Muscle of arm (tissue), 12 donors: Measurements from ENCODE around the gene ALOX12. TPM values are rescaled to one million over a fixed set of nuclear protein-coding genes. Genes with fewer than 3 reads are reported as not detected.
A peak's percentile ranks its signal among the peaks of the same experiment; 100 is the strongest.
"Not testable (repeated sequence)": the region's sequence is repeated elsewhere in the genome, so short reads cannot be mapped to it uniquely, and the experiment has no call there.

Source experiments
- DNase-seq: peaks from one replicate; pipeline ENCODE4 v3.0.0-alpha.2; 2013
- polyA plus RNA-seq, 12 donors: library from polyadenylated mRNA; unstranded; fragments of 120-200 nt; gene quantifications; one replicate each; pipeline ENCODE4 v1.2.1, GENCODE V29; 2013; ENCODE audit not compliant: insufficient read length in 12 of 12

Gene ALOX12
- polyA plus RNA-seq, 12 donors: 0.62 to 4.0 (median 1.3) TPM; not detected in 2

DNA sequence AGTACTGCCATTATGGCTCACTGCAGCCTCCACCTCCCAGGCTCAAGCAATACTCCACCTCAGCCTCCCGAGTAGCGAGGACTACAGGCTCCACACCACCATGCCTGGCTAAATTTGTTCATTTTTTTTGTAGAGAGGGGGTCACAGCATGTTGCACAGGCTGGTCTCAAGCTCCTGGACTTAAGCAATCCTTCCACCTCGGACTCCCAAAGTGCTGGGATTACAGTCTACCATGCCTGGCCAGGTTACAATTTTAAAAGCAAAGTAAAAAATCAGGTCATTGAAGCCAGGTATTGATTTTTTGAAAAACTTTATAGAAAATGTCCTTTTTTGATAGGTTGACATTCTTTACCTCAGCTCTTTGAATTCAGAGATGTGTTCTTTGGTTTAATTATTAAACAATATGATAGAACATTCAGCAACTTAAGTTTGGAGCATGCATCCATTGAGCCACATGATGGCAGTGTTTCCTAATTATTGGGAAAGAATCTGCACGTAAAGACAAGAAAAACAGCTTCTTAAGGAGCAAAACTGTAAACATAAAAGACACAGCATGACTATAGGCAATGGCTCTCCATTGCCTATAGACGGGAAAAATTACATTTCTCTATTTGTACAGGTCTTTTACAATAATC, 49.8 kb downstream of the ALOX12 start:
- peak; percentile 82 for DNase-seq

DNA sequence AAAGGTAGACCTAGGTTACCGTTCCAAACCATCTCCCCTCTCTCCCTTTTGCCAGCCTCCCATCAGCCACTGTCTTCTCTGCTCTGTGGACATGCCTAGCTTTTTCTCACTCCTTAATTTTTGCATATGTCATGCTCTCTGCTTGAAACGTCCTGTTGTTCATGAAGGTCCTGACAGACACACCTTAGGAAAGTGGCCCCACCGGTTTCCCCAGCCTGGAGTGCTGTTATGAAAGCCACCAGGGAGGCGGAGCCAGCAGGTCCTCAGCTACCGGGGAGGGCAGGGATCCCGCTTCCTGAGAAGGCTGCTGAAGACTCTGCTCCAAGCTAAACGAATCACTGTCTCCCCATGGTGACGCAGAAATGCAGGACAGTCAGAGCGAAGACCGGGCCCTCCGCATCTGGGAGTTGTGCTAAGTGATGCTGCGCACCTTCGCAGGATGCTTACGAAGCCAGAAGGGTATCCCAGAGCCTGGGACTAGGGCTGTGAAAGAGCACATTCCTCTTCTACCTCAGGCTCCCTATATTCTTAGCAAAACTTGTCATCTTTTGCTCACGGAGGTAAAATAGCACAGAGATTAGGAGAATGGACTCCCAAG, 50.4 kb downstream of the ALOX12 start:
- no peak for DNase-seq

DNA sequence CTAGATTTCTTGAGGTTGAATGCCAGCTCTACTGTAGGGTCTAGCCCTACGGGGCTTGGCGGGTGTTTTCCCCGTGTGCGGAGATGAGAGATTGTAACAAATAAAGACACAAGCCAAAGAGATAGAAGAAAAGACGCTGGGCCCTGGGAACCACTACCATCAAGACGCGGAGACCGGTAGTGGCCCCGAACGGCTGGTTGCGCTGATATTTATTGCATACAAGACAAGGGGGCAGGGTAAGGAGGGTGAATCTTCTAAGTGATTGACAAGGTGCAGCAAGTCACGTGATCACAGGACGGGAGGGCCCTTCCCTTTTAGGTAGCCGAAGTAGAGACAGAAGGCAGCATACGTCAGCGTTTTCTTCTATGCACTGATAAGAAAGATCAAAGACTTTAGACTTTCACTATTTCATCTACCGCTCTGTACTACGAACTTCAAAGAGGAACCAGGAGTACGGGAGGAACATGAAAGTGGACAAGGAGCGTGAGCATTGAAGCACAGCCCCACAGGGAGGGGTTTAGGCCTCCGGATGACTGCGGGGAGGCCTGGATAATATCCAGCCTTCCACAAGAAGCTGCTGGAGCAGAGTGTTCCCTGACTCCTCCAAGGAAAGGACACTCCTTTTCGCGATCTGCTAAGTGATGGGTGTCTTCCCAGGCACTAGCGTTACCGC, 51.0 kb downstream of the ALOX12 start:
- DNase-seq: not testable (repeated sequence)

DNA sequence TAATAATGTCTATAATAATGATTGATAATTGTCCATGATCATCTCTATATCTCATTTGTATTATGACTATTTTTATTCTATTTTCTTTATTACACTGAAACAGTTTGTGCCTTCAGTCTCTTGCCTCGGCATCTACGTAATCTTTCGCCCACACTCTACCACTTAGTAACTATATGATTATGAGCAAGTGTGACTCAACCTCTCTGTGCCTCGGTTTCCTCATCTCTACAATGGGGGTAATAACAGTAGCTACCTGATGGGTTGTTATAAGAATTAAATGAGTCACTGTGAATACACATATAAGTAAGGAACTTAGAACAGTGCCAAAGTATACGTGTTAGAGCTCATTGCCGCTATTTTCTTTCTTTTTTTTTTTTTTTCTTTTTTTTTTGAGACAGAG, 51.7 kb downstream of the ALOX12 start:
- no peak for DNase-seq

DNA sequence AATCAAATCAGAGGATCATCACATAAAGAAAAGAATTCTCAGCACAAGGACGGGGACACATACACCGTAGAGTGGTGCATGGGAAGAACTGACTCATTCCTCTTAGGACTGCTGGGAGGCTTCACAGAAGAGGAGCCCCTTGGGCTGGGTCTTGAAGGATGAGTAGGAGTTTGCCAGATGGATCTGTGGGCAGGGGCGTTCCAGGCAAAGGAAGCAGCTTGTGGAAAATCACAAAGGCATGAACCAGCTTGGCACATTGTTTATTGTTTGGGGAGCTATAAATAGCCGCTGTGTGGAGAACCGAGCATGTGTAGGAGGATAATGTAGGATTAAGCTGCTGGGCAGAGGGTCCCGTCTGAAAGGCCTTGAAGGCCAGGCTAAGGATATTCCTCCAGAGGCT, 53.1 kb downstream of the ALOX12 start:
- DNase-seq: no peak

DNA sequence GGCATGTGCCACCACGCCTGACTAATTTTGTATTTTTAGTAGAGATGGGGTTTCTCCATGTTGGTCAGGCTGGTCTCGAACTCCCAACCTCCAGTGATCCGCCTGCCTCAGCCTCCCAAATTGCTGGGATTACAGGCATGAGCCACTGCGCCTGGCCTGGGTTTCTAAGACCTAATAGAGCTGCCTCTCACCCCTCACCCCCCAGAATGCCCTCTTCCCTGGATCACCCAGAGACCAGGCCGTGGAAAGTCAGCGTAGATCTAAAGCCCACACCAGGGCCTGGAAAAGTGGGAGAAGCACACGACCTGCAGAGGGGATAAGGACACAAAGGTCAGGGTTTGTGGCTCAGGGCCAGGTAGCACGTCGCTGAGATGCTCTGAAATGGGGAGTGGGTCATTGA, 54.7 kb downstream of the ALOX12 start:
- DNase-seq: not testable (repeated sequence)

DNA sequence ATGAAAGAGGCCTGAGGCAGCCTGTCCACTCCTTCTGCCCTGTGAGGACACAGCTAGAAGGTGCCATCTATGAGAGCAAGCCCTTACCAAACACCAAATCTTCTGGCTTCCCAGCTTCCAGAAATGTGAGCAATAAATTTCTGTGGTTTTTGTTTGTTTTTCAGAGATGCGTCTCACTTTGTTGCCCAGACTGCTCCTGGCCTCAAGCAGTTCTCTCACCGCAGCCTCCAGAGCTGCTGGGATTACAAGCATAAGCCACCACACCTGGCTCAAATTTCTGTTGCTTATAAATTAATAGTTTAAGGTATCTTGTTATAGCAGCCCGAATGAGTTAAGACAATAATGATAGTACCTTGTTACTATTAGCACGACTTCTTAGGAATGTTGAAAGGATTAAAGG, 60.5 kb downstream of the ALOX12 start:
- no peak for DNase-seq

DNA sequence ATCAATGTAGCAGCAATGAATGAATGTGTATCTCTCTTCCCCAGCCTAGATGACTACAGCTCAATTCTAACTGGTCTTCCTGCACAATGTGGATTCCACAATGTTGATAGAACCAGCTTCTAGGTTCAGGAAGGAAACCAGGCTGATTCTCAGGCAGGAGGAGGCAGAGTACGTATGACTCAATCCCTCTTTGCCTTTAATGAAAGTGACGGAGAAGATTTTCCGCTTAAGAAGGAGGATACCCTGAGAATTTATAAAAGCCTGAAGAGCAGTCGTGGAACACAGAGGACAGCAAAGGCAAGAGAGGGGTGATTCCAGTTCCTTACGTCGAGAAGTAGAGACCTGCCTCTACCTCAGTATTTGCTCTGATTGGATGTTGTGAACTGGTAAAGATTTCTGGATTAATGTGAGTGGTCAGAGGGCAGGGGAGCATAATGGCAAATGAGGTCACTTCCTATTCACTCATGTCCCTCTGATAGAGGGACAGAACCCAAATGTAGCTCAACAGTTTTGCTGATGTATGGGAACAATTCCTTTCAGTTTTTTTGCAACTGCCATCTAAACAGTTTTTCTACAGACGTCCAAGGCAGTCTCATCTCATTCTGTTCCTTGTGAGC, 63.1 kb downstream of the ALOX12 start:
- DNase-seq: no peak

Other genes starting within 250 kb of the ALOX12 start
- gene XAF1, start 240.0 kb upstream of the ALOX12 start, polyA plus RNA-seq: 10 to 100 TPM in 6 of 12 donors, 1 to 10 TPM in 4, not detected in 2; 4.7 to 24.0 (median 12.5) TPM
- gene FBXO39, start 219.8 kb upstream of the ALOX12 start, polyA plus RNA-seq: under 1 TPM in 5 of 12 donors, not detected in 7; 0.07 to 0.41 (median 0.20) TPM
- under 1 TPM in 2 of 12 donors, not detected in 10; 0.09 to 0.40 TPM for gene TEKT1, start 164.3 kb upstream of the ALOX12 start, polyA plus RNA-seq
- gene RNASEK, start 16.6 kb downstream of the ALOX12 start, polyA plus RNA-seq: 100 to 1,000 TPM in 10 of 12 donors, 10 to 100 TPM in 1, not detected in 1; 89.8 to 231 (median 118) TPM
- 10 to 100 TPM in 11 of 12 donors, not detected in 1; 16.2 to 24.7 (median 18.8) TPM for gene BCL6B, start 27.0 kb downstream of the ALOX12 start, polyA plus RNA-seq
- gene SLC16A13, start 40.0 kb downstream of the ALOX12 start, polyA plus RNA-seq: 1 to 10 TPM in 9 of 12 donors, under 1 TPM in 1, not detected in 2; 0.86 to 2.9 (median 1.2) TPM
- gene SLC16A11, start 48.0 kb downstream of the ALOX12 start, polyA plus RNA-seq: 1 to 10 TPM in 1 of 12 donors, under 1 TPM in 6, not detected in 5; 0.09 to 1.6 (median 0.16) TPM
- 1 to 10 TPM in 10 of 12 donors, not detected in 2; 1.1 to 4.4 (median 1.5) TPM for gene CLEC10A, start 84.2 kb downstream of the ALOX12 start, polyA plus RNA-seq
- gene ASGR2, start 118.8 kb downstream of the ALOX12 start, polyA plus RNA-seq: 1 to 10 TPM in 2 of 12 donors, under 1 TPM in 8, not detected in 2; 0.12 to 1.9 (median 0.33) TPM
- gene ASGR1, start 183.3 kb downstream of the ALOX12 start, polyA plus RNA-seq: 1 to 10 TPM in 10 of 12 donors, not detected in 2; 1.4 to 10.0 (median 2.2) TPM
- 10 to 100 TPM in 11 of 12 donors, not detected in 1; 14.8 to 47.6 (median 19.5) TPM for gene DLG4, start 223.8 kb downstream of the ALOX12 start, polyA plus RNA-seq
- 100 to 1,000 TPM in 11 of 12 donors, not detected in 1; 217 to 359 (median 236) TPM for gene ACADVL, start 223.9 kb downstream of the ALOX12 start, polyA plus RNA-seq
- gene DVL2, start 238.5 kb downstream of the ALOX12 start, polyA plus RNA-seq: 10 to 100 TPM in 11 of 12 donors, not detected in 1; 26.7 to 49.0 (median 33.7) TPM
- gene PHF23, start 243.4 kb downstream of the ALOX12 start, polyA plus RNA-seq: 10 to 100 TPM in 11 of 12 donors, not detected in 1; 22.6 to 56.9 (median 33.3) TPM
- gene GABARAP, start 246.4 kb downstream of the ALOX12 start, polyA plus RNA-seq: 100 to 1,000 TPM in 11 of 12 donors, not detected in 1; 201 to 913 (median 299) TPM